HG03196 (cell line): ENCODE measurements around the gene CCDC15.
A peak's percentile ranks its signal among the peaks of the same experiment; 100 is the strongest.

ENCODE experiments used
- ATAC-seq: cut with Tn5 transposase; IDR thresholded peaks from one replicate; pipeline ENCODE4 v1.9.1; 2021; ENCODE audit not compliant: unreplicated experiment

The CCDC15 gene, protein sequence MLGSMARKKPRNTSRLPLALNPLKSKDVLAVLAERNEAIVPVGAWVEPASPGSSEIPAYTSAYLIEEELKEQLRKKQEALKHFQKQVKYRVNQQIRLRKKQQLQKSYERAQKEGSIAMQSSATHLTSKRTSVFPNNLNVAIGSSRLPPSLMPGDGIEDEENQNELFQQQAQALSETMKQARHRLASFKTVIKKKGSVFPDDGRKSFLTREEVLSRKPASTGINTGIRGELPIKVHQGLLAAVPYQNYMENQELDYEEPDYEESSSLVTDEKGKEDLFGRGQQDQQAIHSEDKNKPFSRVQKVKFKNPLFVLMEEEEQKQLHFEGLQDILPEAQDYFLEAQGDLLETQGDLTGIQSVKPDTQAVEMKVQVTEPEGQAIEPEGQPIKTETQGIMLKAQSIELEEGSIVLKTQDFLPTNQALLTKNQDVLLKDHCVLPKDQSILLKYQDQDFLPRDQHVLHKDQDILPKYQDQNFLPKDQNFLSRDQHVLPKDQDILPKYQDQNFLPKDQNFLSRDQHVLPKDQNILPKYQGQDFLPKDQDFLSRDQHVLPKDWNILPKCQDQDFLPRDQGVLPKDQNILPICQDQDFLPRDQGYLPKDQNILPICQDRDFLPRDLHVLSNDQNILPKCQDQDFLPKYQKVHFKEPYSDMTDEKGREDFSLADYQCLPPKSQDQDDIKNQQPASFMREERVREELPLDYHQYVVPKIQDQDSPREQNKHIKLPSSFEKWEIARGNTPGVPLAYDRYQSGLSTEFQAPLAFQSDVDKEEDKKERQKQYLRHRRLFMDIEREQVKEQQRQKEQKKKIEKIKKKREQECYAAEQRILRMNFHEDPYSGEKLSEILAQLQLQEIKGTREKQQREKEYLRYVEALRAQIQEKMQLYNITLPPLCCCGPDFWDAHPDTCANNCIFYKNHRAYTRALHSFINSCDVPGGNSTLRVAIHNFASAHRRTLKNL

GRCh38 chr11:124953753-124954589 is at the start of gene CCDC15:
Gene CCDC15 (plus strand): TSS chr11:124954202. CDS start chr11:124954733, 531 bp downstream.
- peak; percentile 99 for ATAC-seq

DNA sequence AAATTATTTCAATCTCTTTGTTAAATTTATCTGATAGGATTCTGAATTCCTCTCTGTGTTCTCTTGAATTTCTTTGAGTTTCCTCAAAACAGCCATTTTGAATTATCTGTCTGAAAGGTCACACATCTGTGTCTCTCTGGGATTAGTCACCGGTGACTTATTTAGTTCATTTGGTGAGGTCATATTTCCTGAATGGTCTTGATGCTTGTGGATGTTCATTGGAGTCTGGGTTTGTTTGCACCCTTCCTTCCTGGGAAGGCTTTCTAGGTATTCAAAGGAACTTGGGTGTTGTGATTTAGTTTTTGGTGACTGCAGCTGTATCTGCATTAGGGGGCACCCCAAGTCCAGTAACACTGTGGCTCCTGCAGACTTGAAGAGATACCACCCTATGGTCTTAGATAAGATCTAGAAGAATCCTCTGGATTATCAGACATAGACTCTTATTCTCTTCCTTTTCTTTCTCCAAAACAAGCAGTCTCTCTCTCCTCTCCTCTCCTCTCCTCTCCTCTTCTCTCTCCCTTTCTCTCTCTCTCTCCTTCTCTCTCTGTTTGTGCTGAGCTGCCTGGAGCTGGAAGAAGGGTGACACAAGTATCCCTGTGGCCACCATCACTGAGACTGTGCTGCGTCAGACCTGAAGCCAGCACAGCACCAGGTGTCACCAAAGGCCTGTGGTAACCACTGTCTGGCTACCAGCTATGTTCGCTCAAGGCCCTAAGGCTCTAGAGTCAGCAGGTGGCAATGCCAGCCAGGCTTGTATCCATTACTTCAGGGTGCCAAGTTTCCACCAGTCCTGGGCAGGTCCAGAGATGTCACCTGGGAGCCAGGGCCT is 38.2 kb upstream of the CCDC15 start:
- ATAC-seq, result no peak

DNA sequence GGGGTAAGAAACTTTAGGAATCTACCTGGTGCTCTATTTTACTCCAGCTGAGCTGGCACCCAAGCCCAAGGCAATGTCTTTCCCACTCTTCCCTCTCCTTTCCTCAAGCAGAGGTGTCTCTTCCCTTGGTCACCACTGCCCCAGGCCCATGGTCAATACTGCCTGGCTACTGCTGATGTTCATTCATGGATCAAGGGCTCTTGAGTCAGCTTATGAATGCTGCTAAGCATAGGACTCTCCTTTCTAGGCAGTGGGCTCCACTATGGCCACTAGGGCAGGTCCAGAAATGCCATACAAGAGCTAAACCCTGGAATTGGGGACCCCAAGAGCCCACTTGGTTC is 37.7 kb upstream of the CCDC15 start:
- ATAC-seq, result no peak

DNA sequence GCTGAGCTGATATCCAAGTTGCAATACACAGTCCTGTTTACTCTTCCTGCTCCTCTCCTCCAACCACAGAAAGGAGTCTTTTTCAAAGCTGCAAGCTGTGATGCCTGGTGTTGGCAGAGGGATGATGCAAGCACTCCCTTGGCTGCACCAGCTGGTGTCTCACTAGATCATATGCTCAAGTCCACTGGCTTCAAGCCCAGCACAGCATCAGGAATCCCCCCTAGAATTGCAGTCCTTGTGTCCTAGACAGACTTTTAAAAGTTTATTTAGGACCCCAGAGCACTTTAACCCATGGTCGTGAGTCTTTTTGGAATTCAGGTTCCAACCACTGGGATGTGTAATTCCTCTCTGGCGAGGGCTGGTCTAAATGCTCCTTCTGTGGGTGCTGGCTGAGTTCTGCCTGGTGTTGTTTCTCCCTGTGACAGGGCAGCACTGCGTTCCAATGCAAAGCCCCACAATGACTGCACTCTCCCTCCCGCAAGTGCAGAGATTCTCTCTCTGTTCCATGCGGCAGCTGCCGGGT is 36.8 kb upstream of the CCDC15 start:
- ATAC-seq, result no peak

- no peak for ATAC-seq
Measured at GRCh38 chr11:124918950-124919349, 35.1 kb upstream of the CCDC15 start, which contains the start of gene HEPN1. Gene HEPN1 (plus strand): TSS chr11:124919250.

DNA sequence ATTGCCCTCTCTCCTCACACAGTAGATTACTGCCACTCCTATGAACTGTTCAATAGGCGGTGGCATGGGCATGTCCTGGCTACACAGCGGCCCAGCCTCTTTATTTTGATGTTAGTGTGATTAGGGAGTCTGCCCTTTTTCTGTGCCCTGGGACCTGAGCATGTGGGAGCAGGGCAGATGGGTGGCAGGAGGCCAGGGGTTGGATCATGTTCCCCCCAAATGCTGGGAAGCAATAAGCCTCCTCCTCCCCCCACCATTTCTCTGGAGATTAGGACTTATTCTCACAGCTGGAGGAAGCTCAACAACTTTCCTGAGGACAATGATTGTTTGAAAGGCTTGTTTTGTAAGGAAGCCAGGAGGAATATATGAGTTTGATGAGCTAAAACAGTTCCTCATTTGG is 34.1 kb upstream of the CCDC15 start:
- no peak for ATAC-seq

- no peak for ATAC-seq
Measured at GRCh38 chr11:124920356-124920755, 33.6 kb upstream of the CCDC15 start.

DNA sequence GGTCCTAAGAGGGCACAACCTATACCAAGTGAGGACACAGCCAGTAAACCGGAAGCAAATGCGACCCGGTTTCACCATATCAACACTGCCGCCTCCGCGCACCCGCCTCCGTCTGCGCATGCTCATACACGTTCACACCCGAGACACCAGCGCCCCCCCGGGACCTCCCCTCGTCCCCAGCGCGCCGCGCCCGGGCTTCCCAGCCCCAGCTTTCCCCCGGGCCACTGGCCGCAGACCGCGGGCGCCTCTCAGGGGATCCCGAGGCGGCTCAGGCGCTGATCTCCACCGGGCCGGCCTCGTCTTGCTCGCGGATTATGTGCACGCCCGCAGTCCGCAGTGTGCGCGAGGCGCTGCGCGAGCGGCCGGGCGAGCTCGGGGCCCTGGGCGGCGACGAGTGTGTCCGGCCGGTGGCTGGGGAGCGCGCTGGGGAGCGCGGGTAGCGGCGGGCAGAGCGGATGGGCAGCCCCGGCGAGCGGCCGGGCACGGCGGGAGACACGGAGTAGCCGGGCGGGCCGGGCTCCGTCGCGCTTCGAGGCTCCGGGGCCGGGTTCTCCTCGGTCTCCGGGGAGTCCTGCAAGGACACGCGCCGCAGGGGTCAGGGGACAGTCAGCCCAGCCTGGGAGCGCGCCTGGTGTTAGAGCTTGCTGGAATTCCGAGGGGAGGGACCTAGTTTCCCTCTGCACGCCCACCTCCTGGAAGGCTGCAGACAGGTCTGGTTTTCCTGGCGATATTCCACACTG is 33.0 kb upstream of the CCDC15 start:
- ATAC-seq, result peak; percentile 69

DNA sequence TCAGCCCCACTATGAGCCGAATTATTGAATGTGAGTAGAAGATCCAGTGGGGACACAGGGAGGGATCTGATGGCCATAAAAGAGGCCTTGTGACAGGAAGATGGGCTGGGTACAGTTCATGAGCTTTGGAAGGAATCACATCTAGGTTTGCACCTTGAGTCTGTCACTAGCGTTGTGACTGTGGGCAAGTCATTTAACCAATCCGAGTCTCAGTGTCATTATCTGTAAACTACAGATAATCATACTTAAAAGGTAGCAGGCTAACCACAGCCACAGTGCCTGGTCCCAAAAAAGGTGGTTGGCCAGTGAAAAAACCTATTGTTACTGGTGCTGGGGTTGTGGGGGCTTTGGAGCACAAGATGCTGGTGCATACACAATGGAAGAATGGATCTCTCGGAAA is 31.2 kb upstream of the CCDC15 start:
- ATAC-seq, result no peak

DNA sequence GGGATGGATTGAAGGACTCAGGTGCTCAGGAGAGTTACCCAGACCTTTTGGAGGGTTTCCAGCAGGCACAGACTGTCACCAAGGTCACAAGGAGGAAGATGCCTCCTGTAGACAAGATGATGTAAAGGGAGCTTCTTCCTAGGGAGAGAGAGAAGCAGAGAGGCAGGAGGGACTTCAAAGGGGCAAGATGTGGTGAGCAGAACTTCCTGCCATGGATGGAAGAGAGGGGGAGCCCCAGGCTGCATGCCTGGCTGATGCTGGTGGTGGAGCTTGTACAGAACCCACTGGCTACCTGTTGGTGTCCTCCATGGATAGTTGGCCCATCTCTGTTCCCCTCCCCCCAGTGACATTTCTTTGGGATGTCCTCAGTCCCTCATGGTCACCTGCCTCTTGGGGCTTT is 30.7 kb upstream of the CCDC15 start:
- no peak for ATAC-seq

DNA sequence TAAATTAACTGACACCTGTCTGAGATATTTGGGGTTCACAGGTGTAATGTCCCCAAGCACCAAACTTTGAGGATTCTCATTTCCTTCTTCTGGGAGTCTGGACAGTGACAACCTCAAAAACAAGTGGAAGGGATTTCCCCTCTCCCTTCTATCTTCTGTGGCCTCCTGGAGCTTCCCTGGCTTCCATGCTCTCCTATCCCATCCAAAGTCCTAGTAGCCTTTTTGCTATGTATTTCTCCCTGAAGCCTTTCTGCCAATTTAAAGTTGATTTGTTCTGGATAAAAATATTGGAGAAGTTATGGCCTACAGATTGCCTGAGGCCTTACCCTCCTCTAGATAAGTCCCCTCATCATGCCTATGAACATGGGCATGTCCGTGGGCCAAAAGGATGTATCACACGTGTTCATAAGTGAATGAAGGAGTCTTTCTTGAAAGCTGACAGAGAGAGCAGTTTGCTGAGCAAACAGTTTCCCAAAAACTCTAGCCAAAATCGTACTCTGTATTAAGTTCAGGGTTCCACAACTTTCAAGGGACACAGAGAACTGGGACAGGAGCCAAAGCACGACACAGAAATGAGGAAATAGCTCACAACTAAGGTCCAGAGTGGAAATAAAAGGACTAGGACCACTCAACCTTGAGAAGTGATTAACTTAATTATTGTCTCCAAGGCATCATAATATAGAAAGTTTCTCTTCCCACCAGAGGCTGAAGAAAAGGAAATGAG is 24.9 kb upstream of the CCDC15 start:
- ATAC-seq, result no peak

DNA sequence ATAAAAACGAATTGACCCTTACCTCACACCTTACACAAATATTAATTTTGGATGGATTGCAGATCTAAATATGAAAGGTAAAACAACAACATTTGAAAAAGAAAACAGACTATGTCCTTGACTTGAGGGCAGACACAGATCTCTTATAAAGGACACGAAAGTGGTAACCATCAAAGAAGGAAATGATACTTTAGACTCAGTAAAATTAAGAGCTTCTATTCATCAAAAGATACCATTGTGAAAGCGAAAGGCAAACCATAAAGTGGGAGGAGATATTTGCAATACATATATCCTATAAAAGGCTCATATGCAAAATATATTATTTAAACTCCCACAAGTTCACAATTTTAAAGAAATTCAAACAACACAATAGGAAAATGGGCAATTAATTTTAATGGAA is 23.2 kb upstream of the CCDC15 start:
- ATAC-seq, result peak; percentile 81

- ATAC-seq, result no peak
Measured at GRCh38 chr11:124934862-124935547, 19.0 kb upstream of the CCDC15 start.

GRCh38 chr11:124935548-124936514 is 18.2 kb upstream of the CCDC15 start, which contains the start of gene HEPACAM:
Gene HEPACAM (minus strand): TSS chr11:124936047. CDS start chr11:124936006, 41 bp downstream.
- ATAC-seq, result no peak

DNA sequence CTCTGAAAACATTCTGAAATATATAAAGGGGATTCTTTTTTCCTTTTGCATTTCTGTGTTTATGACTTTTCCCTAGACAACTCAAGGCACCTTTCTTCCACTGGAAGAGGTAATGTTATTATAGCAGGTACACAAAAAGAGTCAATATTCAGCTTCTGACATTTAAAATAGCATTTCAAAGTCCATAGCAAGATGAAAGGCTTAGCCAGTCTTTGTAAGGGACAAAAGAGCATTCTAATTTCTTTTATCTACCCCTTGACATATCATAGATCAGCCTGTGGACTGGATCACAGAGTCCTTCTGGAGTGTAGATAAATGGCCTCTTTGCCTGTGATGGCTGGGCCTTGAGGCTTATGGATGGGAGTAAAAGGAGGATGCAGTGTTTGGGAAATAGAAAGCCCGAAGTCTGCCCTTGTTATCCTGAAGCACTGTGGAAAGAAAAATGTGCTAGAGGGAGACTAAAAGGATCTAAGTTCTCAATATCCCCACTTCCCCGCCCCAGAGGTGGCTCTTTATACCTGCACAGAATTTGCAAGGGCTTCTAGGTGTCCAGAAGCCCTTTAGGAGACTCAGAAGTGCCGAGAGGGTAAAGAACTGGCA is 16.6 kb upstream of the CCDC15 start:
- no peak for ATAC-seq

GRCh38 chr11:124938206-124938765 is 15.7 kb upstream of the CCDC15 start:
- ATAC-seq, result no peak
